Measurements from ENCODE around the gene SBNO2.

The SBNO2 gene

GRCh38 chr19:1076951-1077350 is 97.1 kb downstream of the SBNO2 start:
- DNase-seq, result peak; percentile 83 to 95 (median 94)
- Histone ChIP-seq H3K27ac (ENCODE audit: insufficient read depth in 1 of 2, low read depth in 1 of 2, low read length in 2 of 2, poor library complexity in 1 of 2, severe bottlenecking in 2 of 2) (peak overlapping the region in 1 of 2 experiments; percentile 25), H3K27me3 (replicated peaks in 2 of 5; ENCODE audit: control insufficient read depth in 4 of 5, insufficient read depth in 5 of 5, low read length in 4 of 5) (no peaks in the 10 kb centered on the region), H3K4me3 (ENCODE audit: control insufficient read depth in 1 of 7, extremely low read depth in 1 of 7, insufficient read depth in 4 of 7, low read depth in 2 of 7, low read length in 6 of 7) (peak overlapping the region in 3 of 7 experiments; percentile 20 to 53 (median 45)), H3K4me1 (ENCODE audit: control extremely low read depth in 1 of 4, control insufficient read depth in 4 of 4, insufficient read depth in 4 of 4, low read length in 3 of 4) (peaks cover 10 to 48% (median 43%) of the 10 kb centered on the region in 4 experiments), H3K9me3 (ENCODE audit: control extremely low read depth in 1 of 5, control insufficient read depth in 4 of 5, insufficient read depth in 2 of 5, low read depth in 1 of 5, low read length in 4 of 5) (no peaks in the 10 kb centered on the region), H3K36me3 (ENCODE audit: control insufficient read depth in 4 of 4, insufficient read depth in 4 of 4, low read length in 3 of 4) (peaks cover 4 to 65% (median 46%) of the 10 kb centered on the region in 4 experiments)
- ChIA-PET POLR2A (interaction anchor here (1.0 to 2.3 kb wide), 2 partner anchors 10 to 192 kb away, joined by 4 to 9 read pairs; partner anchors contain the start of genes ARHGAP45 and CIRBP), CTCF (interaction anchor here (0.9 to 5.5 kb wide), 3 partner anchors 9 to 12 kb away, joined by 3 to 19 read pairs (median 5); partner anchors contain the start of gene ARHGAP45)
- 20% methylated on average over 9 of the region's 16 CpGs for WGBS (ENCODE audit: insufficient coverage)

- ChIA-PET POLR2A (interaction anchor here (0.6 to 2.3 kb wide), 2 partner anchors 9 to 18 kb away, joined by 3 to 9 read pairs; partner anchors contain the start of gene ARHGAP45), CTCF (interaction anchor here (0.9 to 5.5 kb wide), 6 partner anchors 9 to 56 kb away, joined by 3 to 19 read pairs (median 4); partner anchors contain the start of gene ARHGAP45)
- no peaks in the 10 kb centered on the region for H3K27me3 ChIP-seq (replicated peaks in 2 of 5; ENCODE audit: control insufficient read depth in 4 of 5, insufficient read depth in 5 of 5, low read length in 4 of 5)
- no peak overlapping the region for H3K4me3 ChIP-seq (ENCODE audit: control insufficient read depth in 1 of 7, extremely low read depth in 1 of 7, insufficient read depth in 4 of 7, low read depth in 2 of 7, low read length in 6 of 7)
- H3K4me1 ChIP-seq (ENCODE audit: control extremely low read depth in 1 of 4, control insufficient read depth in 4 of 4, insufficient read depth in 4 of 4, low read length in 3 of 4), result peaks cover 10 to 48% (median 43%) of the 10 kb centered on the region in 4 experiments
- peaks cover 2 to 63% (median 41%) of the 10 kb centered on the region in 4 experiments for H3K36me3 ChIP-seq (ENCODE audit: control insufficient read depth in 4 of 4, insufficient read depth in 4 of 4, low read length in 3 of 4)
- DNase-seq, result no peak
- 94% methylated on average over 4 of the region's 4 CpGs for WGBS (ENCODE audit: insufficient coverage)
- peak overlapping the region in 1 of 2 experiments; percentile 44 for H3K27ac ChIP-seq (ENCODE audit: insufficient read depth in 1 of 2, low read depth in 1 of 2, low read length in 2 of 2, poor library complexity in 1 of 2, severe bottlenecking in 2 of 2)
- no peaks in the 10 kb centered on the region for H3K9me3 ChIP-seq (ENCODE audit: control extremely low read depth in 1 of 5, control insufficient read depth in 4 of 5, insufficient read depth in 2 of 5, low read depth in 1 of 5, low read length in 4 of 5)
Observed at GRCh38 chr19:1076046-1076386, 98.1 kb downstream of the SBNO2 start.

- peaks cover 10 to 55% (median 52%) of the 10 kb centered on the region in 4 experiments for H3K4me1 ChIP-seq (ENCODE audit: control extremely low read depth in 1 of 4, control insufficient read depth in 4 of 4, insufficient read depth in 4 of 4, low read length in 3 of 4)
- peaks cover 2 to 56% (median 35%) of the 10 kb centered on the region in 4 experiments for H3K36me3 ChIP-seq (ENCODE audit: control insufficient read depth in 4 of 4, insufficient read depth in 4 of 4, low read length in 3 of 4)
- peak; percentile 86 to 93 (median 91) for DNase-seq
- H3K27ac ChIP-seq (ENCODE audit: insufficient read depth in 1 of 2, low read depth in 1 of 2, low read length in 2 of 2, poor library complexity in 1 of 2, severe bottlenecking in 2 of 2), result no peak overlapping the region
- POLR2A ChIA-PET, result interaction anchor here (0.6 to 1.2 kb wide), 6 partner anchors 9 to 322 kb away, joined by 3 to 7 read pairs (median 4); partner anchors contain the start of genes CIRBP and CNN2
- WGBS (ENCODE audit: insufficient coverage), result 11% methylated on average over 30 of the region's 54 CpGs
- peak overlapping the region in 2 of 7 experiments; percentile 19 to 57 for H3K4me3 ChIP-seq (ENCODE audit: control insufficient read depth in 1 of 7, extremely low read depth in 1 of 7, insufficient read depth in 4 of 7, low read depth in 2 of 7, low read length in 6 of 7)
- CTCF ChIA-PET, result interaction anchor here (0.8 to 5.5 kb wide), 8 partner anchors 7 to 46 kb away, joined by 3 to 19 read pairs (median 4); partner anchors contain the start of gene ARHGAP45
- no peaks in the 10 kb centered on the region for H3K27me3 ChIP-seq (replicated peaks in 2 of 5; ENCODE audit: control insufficient read depth in 4 of 5, insufficient read depth in 5 of 5, low read length in 4 of 5)
- H3K9me3 ChIP-seq (ENCODE audit: control extremely low read depth in 1 of 5, control insufficient read depth in 4 of 5, insufficient read depth in 2 of 5, low read depth in 1 of 5, low read length in 4 of 5), result no peaks in the 10 kb centered on the region
Observed at GRCh38 chr19:1074544-1075283, 99.4 kb downstream of the SBNO2 start.

GRCh38 chr19:1073956-1074517 is 100.0 kb downstream of the SBNO2 start:
- no peaks in the 10 kb centered on the region for H3K27me3 ChIP-seq (replicated peaks in 2 of 5; ENCODE audit: control insufficient read depth in 4 of 5, insufficient read depth in 5 of 5, low read length in 4 of 5)
- no peak overlapping the region for H3K27ac ChIP-seq (ENCODE audit: insufficient read depth in 1 of 2, low read depth in 1 of 2, low read length in 2 of 2, poor library complexity in 1 of 2, severe bottlenecking in 2 of 2)
- peaks cover 2 to 51% (median 31%) of the 10 kb centered on the region in 4 experiments for H3K36me3 ChIP-seq (ENCODE audit: control insufficient read depth in 4 of 4, insufficient read depth in 4 of 4, low read length in 3 of 4)
- DNase-seq, result no peak
- CTCF ChIA-PET, result interaction anchor here (0.8 to 1.7 kb wide), 4 partner anchors 9 to 44 kb away, joined by 3 to 6 read pairs (median 4); no protein-coding TSS in a partner anchor
- POLR2A ChIA-PET, result interaction anchor here (1.0 to 1.2 kb wide), 3 partner anchors 8 to 195 kb away, joined by 3 to 6 read pairs (median 4); partner anchors contain the start of gene CIRBP
- H3K9me3 ChIP-seq (ENCODE audit: control extremely low read depth in 1 of 5, control insufficient read depth in 4 of 5, insufficient read depth in 2 of 5, low read depth in 1 of 5, low read length in 4 of 5), result no peaks in the 10 kb centered on the region
- H3K4me3 ChIP-seq (ENCODE audit: control insufficient read depth in 1 of 7, extremely low read depth in 1 of 7, insufficient read depth in 4 of 7, low read depth in 2 of 7, low read length in 6 of 7), result peak overlapping the region in 2 of 7 experiments; percentile 10 to 19
- 75% methylated on average over 19 of the region's 28 CpGs for WGBS (ENCODE audit: insufficient coverage)
- peaks cover 10 to 61% (median 59%) of the 10 kb centered on the region in 4 experiments for H3K4me1 ChIP-seq (ENCODE audit: control extremely low read depth in 1 of 4, control insufficient read depth in 4 of 4, insufficient read depth in 4 of 4, low read length in 3 of 4)

- peaks cover 10 to 68% (median 66%) of the 10 kb centered on the region in 4 experiments for H3K4me1 ChIP-seq (ENCODE audit: control extremely low read depth in 1 of 4, control insufficient read depth in 4 of 4, insufficient read depth in 4 of 4, low read length in 3 of 4)
- peaks cover 2 to 55% (median 30%) of the 10 kb centered on the region in 4 experiments for H3K36me3 ChIP-seq (ENCODE audit: control insufficient read depth in 4 of 4, insufficient read depth in 4 of 4, low read length in 3 of 4)
- H3K27me3 ChIP-seq (replicated peaks in 2 of 5; ENCODE audit: control insufficient read depth in 4 of 5, insufficient read depth in 5 of 5, low read length in 4 of 5), result no peaks in the 10 kb centered on the region
- H3K9me3 ChIP-seq (ENCODE audit: control extremely low read depth in 1 of 5, control insufficient read depth in 4 of 5, insufficient read depth in 2 of 5, low read depth in 1 of 5, low read length in 4 of 5), result no peaks in the 10 kb centered on the region
- CTCF ChIA-PET, result interaction anchor here (0.8 to 1.7 kb wide), 4 partner anchors 8 to 43 kb away, joined by 3 to 6 read pairs (median 3); no protein-coding TSS in a partner anchor
- 96% methylated on average over 27 of the region's 30 CpGs for WGBS (ENCODE audit: insufficient coverage)
- DNase-seq, result no peak
- H3K27ac ChIP-seq (ENCODE audit: insufficient read depth in 1 of 2, low read depth in 1 of 2, low read length in 2 of 2, poor library complexity in 1 of 2, severe bottlenecking in 2 of 2), result no peak overlapping the region
- no peak overlapping the region for H3K4me3 ChIP-seq (ENCODE audit: control insufficient read depth in 1 of 7, extremely low read depth in 1 of 7, insufficient read depth in 4 of 7, low read depth in 2 of 7, low read length in 6 of 7)
- POLR2A ChIA-PET, result no interaction called here
Observed at GRCh38 chr19:1073063-1073955, 100.8 kb downstream of the SBNO2 start.

GRCh38 chr19:1072371-1073015 is 101.6 kb downstream of the SBNO2 start:
- WGBS (ENCODE audit: insufficient coverage), result 89% methylated on average over 6 of the region's 11 CpGs
- peaks cover 2 to 50% (median 26%) of the 10 kb centered on the region in 4 experiments for H3K36me3 ChIP-seq (ENCODE audit: control insufficient read depth in 4 of 4, insufficient read depth in 4 of 4, low read length in 3 of 4)
- peaks cover 10 to 70% (median 65%) of the 10 kb centered on the region in 4 experiments for H3K4me1 ChIP-seq (ENCODE audit: control extremely low read depth in 1 of 4, control insufficient read depth in 4 of 4, insufficient read depth in 4 of 4, low read length in 3 of 4)
- CTCF ChIA-PET, result interaction anchor here (0.9 to 1.2 kb wide), 3 partner anchors 12 to 39 kb away, joined by 3 read pairs; no protein-coding TSS in a partner anchor
- H3K4me3 ChIP-seq (ENCODE audit: control insufficient read depth in 1 of 7, extremely low read depth in 1 of 7, insufficient read depth in 4 of 7, low read depth in 2 of 7, low read length in 6 of 7), result no peak overlapping the region
- DNase-seq, result no peak
- H3K9me3 ChIP-seq (ENCODE audit: control extremely low read depth in 1 of 5, control insufficient read depth in 4 of 5, insufficient read depth in 2 of 5, low read depth in 1 of 5, low read length in 4 of 5), result no peaks in the 10 kb centered on the region
- POLR2A ChIA-PET, result interaction anchor here (0.6 kb wide), 1 partner anchor 51 kb away, joined by 3 read pairs; no protein-coding TSS in a partner anchor
- no peaks in the 10 kb centered on the region for H3K27me3 ChIP-seq (replicated peaks in 2 of 5; ENCODE audit: control insufficient read depth in 4 of 5, insufficient read depth in 5 of 5, low read length in 4 of 5)
- no peak overlapping the region for H3K27ac ChIP-seq (ENCODE audit: insufficient read depth in 1 of 2, low read depth in 1 of 2, low read length in 2 of 2, poor library complexity in 1 of 2, severe bottlenecking in 2 of 2)
